HG02973 (cell line): ENCODE results near the gene EMC8.

Experiments
- ATAC-seq: cut with Tn5 transposase; IDR thresholded peaks from one replicate; pipeline ENCODE4 v1.9.1; 2021; ENCODE audit warnings: moderate library complexity; ENCODE audit not compliant: unreplicated experiment

The EMC8 gene

DNA sequence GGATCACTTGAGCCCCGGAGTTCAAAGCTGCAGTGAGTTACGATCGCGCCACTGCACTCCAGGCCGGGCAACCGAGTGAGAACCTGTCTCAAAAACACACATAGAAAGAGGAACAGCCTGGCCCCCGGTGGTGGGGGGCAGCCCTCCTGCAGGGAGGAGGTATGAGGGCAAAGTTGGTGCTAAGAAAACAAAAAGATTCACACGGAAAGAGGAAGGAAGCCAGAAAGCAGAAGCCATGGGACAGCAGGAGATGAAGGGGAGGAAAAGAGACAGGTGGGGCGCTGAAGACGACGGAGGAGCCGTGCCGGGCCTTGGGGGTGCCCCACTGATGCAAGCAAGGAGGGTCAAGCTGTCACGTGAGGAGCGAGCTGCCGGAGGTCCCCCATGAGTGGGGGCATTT is 40.2 kb downstream of the EMC8 start:
- no peak for ATAC-seq

- no peak for ATAC-seq
These were observed 42.0 kb downstream of the EMC8 start for GRCh38 chr16:85757341-85757822.

GRCh38 chr16:85755929-85756768 is 43.2 kb downstream of the EMC8 start:
- ATAC-seq = peak; percentile 32

DNA sequence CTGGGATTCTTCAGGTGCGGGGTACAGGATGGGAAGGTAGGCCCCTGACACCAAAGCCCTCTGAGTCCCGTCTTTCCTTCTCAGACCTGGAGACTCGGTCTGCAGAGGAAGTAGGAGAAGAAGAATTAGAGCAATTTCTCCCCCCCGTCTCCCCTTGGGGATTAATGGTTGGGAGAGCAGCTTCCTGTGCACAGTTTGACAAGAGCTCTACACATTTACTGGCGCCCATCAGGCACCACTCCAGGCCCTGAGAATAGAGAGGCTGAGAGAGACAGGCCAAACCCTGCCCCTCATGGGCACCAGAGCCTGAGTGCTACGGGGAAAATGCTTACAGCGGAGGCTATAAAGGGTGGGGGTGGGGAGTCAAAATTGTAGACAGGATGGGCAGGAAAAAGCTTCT is 44.9 kb downstream of the EMC8 start:
- ATAC-seq = no peak

DNA sequence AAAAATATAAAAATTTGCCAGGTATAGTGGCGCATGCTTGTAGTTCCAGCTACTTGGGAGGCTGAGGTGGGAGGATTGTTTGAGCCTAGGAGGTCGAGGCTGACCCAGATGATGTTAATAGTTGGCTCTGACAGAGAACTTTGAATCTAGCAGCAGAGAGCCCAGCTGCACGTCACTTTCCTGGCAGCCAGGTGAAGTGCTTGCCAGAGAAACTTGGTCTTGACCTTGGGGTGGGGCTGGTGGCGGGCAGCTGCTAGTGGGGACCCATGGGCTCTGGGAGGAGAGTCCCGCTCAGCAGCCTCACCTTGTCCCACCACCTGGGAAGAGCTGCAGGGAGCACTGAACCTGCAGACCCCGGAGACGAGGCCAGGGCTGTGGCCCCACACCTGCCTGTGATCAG is 45.4 kb downstream of the EMC8 start:
- no peak for ATAC-seq

- ATAC-seq = no peak
These were observed 45.8 kb downstream of the EMC8 start for GRCh38 chr16:85753559-85753958.

DNA sequence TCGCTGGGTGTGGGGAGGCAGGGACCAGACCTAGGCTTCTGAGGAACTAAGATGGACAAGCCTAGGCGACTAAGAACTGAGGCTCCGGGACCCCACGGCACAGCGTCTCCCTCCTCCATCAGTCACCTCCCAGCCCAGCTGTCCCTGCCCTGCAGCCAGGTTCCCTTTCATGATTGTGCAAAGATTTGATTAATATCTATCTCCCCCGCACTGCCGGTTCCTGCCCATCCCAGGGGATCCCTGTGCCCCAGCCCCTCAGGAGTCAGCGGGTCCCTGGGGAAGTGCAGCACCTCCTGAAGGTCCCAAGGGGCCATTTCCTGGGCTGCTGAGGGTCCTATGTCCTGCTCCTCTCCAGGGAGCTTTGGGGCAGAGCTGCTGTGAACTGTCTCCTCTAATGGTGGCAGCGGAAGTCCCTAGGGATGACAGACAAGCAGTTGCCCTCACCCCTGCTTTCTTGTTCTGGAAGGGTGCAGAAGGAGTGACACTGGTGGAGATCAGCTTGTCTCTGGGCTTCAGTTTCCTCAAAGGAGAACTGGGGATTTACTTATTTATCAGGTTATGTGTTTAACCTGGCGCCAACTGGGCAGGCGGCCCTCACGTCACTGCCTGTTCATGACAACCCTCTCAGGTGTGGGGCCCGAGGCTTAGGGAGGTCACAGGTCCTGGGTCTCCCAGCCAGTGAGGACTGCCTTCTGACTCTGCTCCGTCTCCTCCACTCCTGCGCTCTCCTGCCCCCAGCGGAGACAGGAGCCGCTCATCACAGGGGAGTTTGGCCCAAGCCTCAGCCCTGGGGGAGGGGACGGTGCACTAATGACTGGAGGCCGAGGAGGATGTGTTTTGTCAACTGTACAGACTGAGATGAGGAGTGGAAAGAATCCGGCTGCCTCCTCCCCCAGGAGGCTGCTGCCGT is 46.6 kb downstream of the EMC8 start:
- ATAC-seq = no peak

- ATAC-seq = no peak
These were observed 47.4 kb downstream of the EMC8 start for GRCh38 chr16:85751698-85752501.

DNA sequence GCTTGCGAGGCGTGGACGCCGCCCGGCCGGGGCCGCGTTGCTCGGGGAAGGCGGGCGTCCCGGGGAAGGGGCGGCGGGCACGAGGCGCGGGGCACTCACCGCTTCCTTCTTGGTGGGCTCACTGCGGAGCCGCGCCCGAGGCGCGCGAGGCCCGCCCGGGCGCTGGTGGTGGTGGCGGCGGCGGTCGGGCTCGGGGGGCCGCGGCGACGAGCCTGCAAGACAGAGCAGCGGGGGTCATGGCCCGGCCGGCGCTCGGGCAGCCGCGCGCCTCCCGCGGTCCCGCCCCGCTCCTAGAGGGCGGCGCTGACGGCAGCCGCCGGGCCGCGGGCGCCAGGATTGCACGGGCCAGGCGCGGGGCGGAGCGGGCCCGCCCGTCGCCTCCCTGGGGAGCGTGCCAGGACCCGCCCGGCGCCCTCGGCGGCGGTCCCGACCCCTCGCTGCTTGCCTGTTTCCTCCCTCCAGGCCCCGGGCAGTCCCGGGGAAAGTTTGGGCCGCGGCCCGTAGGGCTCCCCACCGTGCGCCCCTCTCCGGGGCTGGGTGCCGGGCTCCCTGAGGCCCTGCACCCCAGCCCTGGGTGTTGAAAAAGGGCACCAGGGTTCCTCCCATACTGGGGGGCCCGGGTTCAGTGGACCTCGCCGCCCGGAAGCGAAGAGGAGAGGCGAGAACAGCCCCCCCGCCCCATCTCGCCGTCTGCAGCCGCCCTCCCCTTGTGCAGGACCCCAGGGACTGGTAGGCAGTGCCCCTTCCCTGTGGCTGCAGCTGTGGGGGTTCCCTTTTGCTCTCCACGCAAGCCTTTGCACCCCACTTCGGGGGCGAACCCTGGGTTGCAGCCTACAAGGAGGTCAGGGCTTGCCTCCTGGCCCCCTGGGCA is 48.3 kb downstream of the EMC8 start, which contains the start of gene C16orf74:
TSS of gene C16orf74 (minus strand) at position 270 of the 871 bp plus-strand sequence. CDS start 15,879 bp downstream, outside the sequence.
- ATAC-seq = peak; percentile 39

DNA sequence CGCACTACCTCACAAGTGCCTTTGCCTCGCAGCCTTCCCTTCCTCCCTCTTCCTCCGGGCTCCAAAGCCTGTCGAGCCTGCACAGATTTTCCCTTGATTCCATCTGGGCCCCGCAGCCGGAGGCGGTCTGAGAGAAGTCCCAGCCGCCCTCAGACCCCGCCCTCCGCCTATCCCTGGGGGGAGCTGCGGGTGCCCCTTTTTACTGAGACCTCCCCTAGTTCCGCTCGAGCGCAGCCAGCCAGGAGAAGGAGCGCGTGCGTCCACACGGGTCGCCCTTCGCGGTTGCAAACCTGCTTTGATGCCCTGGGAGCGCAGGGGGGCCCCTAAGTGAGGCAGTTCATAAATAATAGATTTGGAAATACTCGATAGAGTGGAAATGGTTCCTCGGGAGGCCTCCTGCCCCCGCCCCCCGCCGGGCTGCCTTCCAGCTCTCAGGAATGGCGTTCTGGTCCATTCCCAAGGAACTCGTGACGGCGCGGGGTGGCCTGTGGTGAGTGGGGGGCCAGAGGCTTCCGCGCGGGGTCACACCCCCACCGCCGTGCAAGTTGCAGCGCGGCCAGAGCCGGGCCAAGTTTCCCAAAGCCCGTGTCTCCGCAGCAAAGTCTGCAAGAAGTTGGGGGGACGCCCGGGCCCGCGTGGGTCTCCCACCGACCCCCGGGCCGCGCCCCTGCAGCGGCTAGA is 49.1 kb downstream of the EMC8 start:
- ATAC-seq = no peak

DNA sequence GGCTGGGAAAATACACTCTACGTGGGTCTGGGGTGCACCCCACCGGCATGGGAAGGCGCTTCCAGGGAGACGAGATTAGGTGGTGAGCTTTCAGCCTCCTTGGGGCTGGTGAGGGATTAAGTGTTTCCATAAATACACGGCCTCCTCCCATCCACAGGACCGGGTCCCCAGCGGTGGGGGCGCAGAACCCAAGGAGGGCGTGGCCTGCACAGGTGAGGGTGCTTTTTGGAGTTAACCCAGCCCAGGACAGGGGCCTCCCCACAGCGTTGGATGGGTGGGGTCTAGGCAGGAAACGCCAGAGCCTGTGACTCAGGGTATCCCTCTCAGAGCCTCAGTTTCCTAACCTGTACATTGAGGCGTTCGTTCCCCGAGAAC is 49.6 kb downstream of the EMC8 start:
- ATAC-seq = no peak

- no peak for ATAC-seq
These were observed 52.7 kb downstream of the EMC8 start for GRCh38 chr16:85746460-85747215.

GRCh38 chr16:85738923-85739715 is 60.2 kb downstream of the EMC8 start:
- ATAC-seq = no peak

DNA sequence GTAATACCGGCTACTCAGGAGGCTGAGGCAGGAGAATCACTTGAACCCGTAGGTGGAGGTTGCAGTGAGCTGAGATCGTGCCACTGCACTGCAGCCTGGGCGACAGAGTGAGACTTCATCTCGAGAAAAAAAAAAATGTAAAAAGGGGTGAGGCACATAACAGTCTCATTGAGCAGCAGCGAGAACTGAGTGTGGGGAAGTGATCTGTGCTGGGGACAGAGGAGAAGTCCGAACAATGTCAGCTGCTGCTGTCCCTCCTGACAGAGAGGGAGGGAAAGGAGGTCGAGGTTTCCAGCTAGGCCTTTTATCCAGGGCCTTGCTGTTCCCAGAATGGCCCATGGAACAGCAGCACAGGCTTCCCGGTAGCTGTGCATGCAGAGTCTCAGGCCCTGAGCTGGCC is 62.4 kb downstream of the EMC8 start:
- no peak for ATAC-seq

DNA sequence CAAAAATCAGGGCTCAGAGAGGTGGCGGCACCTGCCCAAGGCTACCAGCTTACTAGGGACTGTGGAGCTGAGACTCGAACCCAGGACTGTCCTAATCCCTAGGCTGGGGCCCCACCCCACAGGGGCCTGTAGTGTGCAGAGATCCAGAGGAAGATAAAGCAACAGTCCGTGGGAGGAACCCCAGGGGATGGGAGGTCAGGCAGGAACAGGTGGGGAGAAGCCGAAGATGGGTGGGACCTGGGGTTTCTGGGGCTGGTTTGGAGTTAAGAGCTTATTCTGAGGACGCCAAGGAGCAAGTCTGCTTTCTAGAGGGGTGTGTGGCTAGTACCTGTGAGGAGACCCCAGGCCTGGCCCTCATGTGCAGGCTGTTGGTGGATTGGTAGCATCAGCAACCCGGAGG is 63.4 kb downstream of the EMC8 start:
- no peak for ATAC-seq

GRCh38 chr16:85735225-85735635 is 64.1 kb downstream of the EMC8 start:
- no peak for ATAC-seq

GRCh38 chr16:85734311-85735017 is 64.9 kb downstream of the EMC8 start:
- ATAC-seq = no peak
